OCI-M2 (cell line): ENCODE measurements around the gene CDCP1.

Experiments used
- DNase-seq: peaks from one replicate; lab custom pipeline; 2025; ENCODE audit not compliant: unreplicated experiment; lab: John Stamatoyannopoulos, UW

CDCP1 gene

GRCh38 chr3:45116350-45116749 lies 29.8 kb downstream of the CDCP1 start:
- DNase-seq = no peak

DNA sequence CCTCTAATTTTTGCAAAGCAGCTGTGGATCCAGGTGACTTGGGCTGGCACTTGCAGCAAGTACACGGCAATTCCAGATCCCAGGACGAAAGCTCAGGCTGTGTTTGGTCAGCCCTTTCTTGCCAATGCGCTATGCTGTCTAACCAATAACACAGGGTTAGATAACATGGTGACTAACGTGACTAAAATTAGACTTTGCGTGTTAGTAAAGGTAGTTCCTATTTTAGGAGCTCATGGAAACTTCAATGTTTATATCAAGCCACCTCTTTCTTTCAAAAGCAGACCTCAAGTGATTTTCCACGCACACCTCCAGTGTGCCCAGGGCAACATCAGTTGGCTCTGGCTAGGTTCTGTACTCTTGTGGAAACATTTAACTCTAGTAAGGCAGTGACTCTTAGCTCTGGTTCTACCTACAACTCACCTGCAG lies 32.5 kb downstream of the CDCP1 start:
- DNase-seq = no peak

- no peak for DNase-seq
These were observed 33.2 kb downstream of the CDCP1 start for GRCh38 chr3:45112939-45113338.

GRCh38 chr3:45110509-45110833 lies 35.7 kb downstream of the CDCP1 start:
- no peak for DNase-seq

GRCh38 chr3:45109771-45110508 lies 36.2 kb downstream of the CDCP1 start:
- no peak for DNase-seq

DNA sequence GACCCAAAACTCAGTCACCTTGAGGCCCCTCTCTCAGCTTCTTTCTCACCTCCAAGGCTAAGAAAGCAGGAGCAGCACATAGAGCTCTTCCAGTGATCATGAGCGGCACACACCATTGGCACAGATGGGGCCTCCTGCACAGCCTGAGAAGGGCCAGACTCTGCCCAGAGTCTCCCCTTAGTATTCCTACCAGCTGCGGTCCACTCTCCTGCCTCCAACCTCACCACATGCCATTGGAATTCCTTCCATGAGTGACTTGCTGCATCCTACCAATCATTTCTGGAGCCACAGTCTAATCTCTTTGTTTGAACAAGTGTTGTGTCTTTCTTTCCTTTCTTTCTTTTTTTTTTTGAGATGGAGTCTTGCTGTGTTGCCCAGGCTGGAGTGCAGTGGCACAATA lies 39.3 kb downstream of the CDCP1 start:
- DNase-seq = no peak

- no peak for DNase-seq
These were observed 40.1 kb downstream of the CDCP1 start for GRCh38 chr3:45105855-45106671.

DNA sequence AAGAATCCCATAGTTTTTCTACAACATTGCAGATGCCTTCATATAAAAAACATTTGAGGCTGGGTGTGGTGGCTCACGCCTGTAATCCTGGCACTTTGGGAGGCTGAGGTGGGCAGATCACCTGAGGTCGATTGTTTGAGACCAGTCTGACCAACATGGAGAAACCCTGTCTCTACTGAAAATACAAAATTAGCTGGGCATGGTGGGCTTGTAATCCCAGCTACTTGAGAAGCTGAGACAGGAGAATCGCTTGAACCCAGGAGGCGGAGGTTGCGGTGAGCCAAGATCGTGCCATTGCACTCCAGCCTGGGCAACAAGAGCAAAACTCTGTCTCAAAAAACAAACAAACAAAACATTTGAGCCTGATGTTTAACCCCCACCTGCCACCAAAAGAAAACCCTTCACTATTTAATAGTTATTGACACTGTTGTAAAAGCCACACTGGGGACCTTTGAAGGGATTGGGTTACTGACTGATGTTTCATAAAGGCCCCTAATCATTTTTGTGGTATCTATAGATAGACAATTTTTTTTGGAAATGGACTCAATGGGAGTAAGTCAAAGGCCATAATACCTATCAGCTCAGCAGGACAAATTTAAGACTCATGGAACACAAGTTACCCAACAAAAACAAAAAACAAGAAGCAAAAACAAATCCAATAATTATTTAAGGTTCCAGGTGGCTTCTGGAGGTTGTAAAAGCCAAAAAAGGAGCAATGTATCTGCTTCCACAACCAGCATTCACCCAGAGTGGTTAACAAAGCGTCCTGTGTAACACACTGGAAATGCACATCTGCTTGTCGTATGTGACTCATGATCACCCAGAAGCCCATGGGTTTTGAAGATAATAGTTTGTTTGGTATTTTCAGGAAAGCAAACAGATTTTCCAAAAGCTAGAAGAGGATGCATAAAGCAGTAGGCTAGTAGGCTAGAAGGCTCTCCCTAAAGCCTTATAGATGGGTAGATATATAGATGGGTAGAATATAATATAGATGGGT lies 41.2 kb downstream of the CDCP1 start:
- DNase-seq = no peak

DNA sequence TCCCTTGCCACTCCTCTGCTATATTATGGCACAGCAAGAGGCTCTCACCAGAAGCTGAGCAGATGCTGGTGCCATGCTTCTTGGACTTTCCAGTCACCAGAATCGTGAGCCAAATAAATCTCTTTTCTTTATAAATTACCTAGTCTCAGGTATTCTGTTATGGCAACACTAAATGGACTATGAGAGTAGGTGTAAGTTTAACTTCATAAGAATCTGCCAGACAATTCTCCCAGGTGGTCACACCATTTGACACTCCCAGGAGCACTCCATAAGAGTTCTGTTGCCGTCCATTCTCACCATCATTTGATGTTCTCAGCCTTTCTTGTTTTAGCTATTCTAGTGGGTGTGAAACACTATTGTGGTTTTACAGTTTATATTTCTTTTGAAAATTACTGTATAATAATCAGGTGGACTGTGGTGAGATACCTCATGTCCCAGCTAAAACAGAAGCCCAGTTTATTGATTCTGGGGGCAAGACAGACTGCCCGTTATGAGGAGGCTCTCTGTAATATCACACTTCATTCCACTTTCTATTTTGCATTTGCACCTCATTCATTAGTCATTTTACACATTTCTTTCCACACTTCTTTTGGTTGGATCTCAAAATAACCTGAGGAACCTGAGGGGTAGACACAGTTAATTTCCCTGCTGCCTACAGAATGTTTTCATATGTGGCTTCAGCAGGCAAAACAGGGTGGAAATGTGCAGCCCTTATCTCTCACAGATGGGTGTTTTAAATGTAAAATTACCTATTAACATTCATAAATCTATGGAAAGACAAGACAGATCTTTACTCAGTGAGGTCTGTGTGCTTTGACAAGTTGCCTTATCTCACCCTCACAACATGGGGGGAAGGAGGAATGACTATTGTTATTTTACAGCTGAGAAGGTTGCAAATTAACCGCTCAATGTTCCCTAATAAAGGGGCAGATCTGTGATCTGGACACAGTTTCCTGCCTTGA lies 42.1 kb downstream of the CDCP1 start:
- no peak for DNase-seq

DNA sequence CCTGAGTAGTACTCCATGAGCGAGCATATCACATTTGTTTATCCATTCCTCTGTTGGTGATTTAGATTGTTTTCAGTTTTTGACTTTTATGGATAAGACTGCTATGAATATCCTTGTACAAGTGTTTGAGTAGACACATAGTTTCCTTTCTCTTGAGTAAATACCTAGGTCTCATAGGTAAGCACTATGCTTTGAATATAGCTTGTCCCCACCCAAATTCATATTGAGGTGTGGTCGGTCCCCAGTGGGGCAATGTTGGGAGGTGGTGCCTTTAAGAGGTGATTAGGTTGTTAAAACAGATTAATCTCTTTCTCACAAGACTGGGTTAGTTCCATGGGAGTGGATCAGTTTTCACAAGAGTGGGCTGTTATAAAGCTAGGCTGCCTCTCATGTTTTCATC lies 42.8 kb downstream of the CDCP1 start:
- DNase-seq = no peak

DNA sequence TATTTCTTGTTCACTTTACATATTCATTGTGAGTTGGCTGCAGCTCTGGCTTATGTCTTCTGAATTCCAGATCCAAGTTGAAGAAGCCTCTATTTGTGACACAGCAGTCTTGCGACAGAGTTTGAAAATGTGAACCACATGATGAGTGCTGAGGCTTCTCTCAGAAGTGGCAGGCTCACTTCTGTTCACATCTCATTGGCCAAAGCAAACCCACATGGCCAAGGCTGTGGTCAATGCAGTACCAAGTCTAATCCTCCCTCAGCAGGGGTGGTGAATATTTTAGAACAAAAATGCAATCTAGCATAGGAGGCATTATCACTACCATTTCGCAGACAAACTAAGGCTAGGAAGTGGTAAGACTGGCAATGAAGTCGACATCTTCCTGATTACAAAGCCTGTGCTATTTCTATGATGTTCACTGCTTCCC lies 45.2 kb downstream of the CDCP1 start:
- no peak for DNase-seq

DNA sequence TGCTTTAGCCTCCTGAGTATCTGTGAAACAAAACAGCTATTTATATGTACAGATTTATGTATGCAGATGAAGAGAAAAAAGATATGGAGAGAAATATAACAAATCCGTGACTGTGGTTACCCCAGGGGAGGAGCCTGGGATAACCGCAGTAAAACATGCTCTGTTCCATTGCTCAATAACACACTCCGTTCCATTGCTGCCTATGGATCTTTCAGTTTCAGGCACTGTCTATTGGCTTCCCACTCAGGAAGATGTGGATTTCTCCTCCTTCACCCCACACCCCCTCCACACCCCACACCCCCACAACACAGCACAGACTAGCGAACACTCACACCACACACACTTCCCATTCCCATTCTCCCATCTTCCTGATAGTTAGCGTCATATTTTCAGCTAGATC lies 47.9 kb downstream of the CDCP1 start:
- no peak for DNase-seq

GRCh38 chr3:45097296-45097883 lies 48.8 kb downstream of the CDCP1 start:
- no peak for DNase-seq

DNA sequence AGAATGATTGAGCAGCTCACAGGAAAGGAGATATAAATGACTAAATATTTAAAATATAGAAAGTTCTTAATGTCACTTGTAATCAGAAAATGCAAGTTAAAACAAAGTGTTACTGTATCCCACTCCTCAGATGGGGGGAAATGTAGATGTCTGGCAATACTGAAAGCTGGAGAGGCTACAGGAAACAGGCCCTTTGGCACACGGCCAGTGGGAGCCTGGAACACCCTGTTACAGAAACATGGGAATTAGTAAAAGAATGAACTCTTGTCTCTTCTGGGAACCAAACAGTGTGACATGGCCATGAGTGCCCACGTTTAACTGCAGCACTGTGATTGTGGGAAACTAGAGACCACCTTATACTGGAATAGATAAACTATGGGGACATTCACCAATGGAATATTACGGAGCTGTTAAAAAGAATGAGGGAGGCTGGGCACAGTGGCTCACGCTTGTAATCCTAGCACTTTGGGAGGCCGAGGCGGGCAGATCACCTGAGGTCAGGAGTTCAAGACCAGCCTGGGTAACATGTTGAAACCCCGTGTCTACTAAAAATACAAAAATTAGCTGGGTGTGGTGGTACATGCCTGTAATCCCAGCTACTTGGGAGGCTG lies 50.2 kb downstream of the CDCP1 start:
- DNase-seq = no peak

GRCh38 chr3:45093176-45093575 lies 53.0 kb downstream of the CDCP1 start:
- DNase-seq = no peak

DNA sequence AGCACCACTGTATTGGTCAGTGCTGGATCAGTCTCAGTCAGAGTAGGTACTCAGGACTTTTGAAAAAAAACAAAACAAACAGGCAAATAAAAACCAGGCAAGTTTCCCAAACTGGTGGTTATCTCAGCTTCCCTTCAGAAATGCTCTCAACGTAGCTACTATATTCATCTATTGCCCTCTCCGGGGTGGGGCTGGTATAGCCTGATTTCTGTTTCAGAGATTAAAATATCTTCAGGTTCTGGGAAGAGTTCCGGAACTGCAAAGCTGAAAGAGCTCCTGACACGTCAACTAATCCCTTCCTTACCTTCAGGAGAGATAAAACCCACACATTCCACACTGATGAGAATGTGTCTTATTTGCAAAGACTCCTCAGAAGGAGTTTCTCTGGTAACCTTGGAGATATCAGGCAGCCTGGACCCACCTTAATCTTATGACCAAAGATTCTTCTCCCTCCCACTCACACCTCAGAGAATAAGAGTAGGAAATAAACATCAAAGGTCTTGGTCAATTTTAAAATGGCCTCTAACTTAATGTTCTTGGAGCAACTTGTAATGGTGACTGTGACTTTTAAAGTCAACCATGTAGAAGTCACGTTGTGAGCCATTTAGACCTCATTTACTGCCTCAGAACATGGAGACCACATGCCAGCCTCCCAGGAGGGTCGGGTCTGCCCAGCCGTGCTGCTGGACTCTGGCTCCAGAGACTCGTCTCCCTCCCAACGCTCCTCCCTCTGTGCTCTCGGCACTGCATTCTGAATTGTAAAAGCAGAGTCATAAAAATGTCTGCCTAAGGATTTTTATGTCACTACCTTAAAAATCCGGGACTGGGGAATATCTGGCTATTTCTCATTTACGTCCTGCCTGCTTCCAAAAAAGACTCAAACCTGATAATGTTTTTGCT lies 53.8 kb downstream of the CDCP1 start:
- no peak for DNase-seq

GRCh38 chr3:45090855-45091254 lies 55.3 kb downstream of the CDCP1 start:
- no peak for DNase-seq
